HCT116 (cell line): Measurements from ENCODE around the gene SLC12A5. TPM values are rescaled to one million over a fixed set of nuclear protein-coding genes. Genes with fewer than 3 reads are reported as not detected.
A peak's percentile ranks its signal among the peaks of the same experiment; 100 is the strongest.

Source experiments
- ATAC-seq: fragments of 200-7000 bp; cut with Tn5 transposase; 2 replicates; pipeline ENCODE4 v1.9.1; 2020; ENCODE audit warnings: mild to moderate bottlenecking, moderate library complexity
- BruUV-seq: library from RNA; stranded (reverse); fragments of 400-500 nt; replicated peaks from 2 replicates; lab custom pipeline; 2021; lab: Mats Ljungman, UMichigan
- CTCF ChIA-PET: fragments of 300-600 bp; sonication (Branson Sonifier 250); formaldehyde crosslinking; loops from one replicate; lab custom pipeline; 2021; ENCODE audit warnings: antibody characterized with exemption; lab: Charles Lee
- POLR2A ChIA-PET: fragments of 300-600, 350-600 bp; sonication (Branson Sonifier 250); formaldehyde crosslinking; loops from one replicate; lab custom pipeline; 2021; ENCODE audit warnings: antibody characterized with exemption; lab: Charles Lee
- RAD21 ChIA-PET, 2 experiments: fragments of 300-600 bp; sonication (Branson Sonifier 250); formaldehyde crosslinking; loops; one replicate each; lab custom pipeline; 2023; ENCODE audit warnings: low total read pairs in 2 of 2; ENCODE audit not compliant: uncharacterized antibody in 2 of 2, unreplicated experiment in 2 of 2, low non-redundant PET in 1 of 2; lab: Charles Lee
- DNase-seq: peaks from one replicate; pipeline ENCODE4 v3.0.0-alpha.2; 2010; ENCODE audit warnings: low read depth, low spot score
- H2AFZ ChIP-seq: fragments of 200-600 bp; shearing (Covaris generic), sonication (generic); 2 replicates; pipeline ENCODE4 v1.6.1; 2017; ENCODE audit warnings: low read depth, mixed run types, mixed read lengths, antibody characterized with exemption, low read length; ENCODE audit not compliant: poor library complexity, severe bottlenecking
- H3K27ac ChIP-seq: 2 replicates; pipeline ENCODE4 v1.5.1; 2012; ENCODE audit warnings: low read depth, low read length
- H3K27me3 ChIP-seq: fragments of 200-600 bp; sonication (generic); 2 replicates; pipeline ENCODE4 v1.6.1; 2016; ENCODE audit warnings: mixed run types, low read length, mixed read lengths; ENCODE audit not compliant: insufficient read depth
- H3K36me3 ChIP-seq, 2 experiments: fragments of 200-500 bp in 1 of 2; fragments of 200-600 bp in 1 of 2; sonication (Bioruptor generic) in 1 of 2; sonication (generic) in 1 of 2; 2 replicates each; pipeline versions ENCODE4 v1.5.1 to v1.6.1; 2014 to 2016; ENCODE audit warnings: low read length in 2 of 2, inconsistent platforms in 1 of 2, mixed read lengths in 1 of 2, mixed run types in 1 of 2; ENCODE audit not compliant: insufficient read depth in 2 of 2, control insufficient read depth in 1 of 2
- H3K4me1 ChIP-seq, 2 experiments: fragments of 200-600 bp in 1 of 2; sonication (generic) in 1 of 2; 2 replicates each; pipeline versions ENCODE4 v1.5.1 to v1.6.1; 2012 to 2017; ENCODE audit warnings: low read length in 2 of 2, inconsistent platforms in 1 of 2, mild to moderate bottlenecking in 1 of 2, mixed read lengths in 1 of 2, mixed run types in 1 of 2, moderate library complexity in 1 of 2; ENCODE audit not compliant: insufficient read depth in 2 of 2, control insufficient read depth in 1 of 2
- H3K4me2 ChIP-seq: fragments of 200-600 bp; sonication (generic); 2 replicates; pipeline ENCODE4 v1.6.1; 2017; ENCODE audit warnings: mixed run types, low read length, mixed read lengths
- H3K4me3 ChIP-seq, 2 experiments: fragments of 200-600 bp in 1 of 2; sonication (generic) in 1 of 2; replicated peaks in 1 of 2; 2 replicates each; pipeline ENCODE4 v1.5.1; 2011 to 2016; ENCODE audit warnings: low read length in 2 of 2, control low read depth in 1 of 2, low read depth in 1 of 2, mild to moderate bottlenecking in 1 of 2, mixed read lengths in 1 of 2, mixed run types in 1 of 2
- H3K79me2 ChIP-seq: fragments of 200-600 bp; sonication (generic); 2 replicates; pipeline ENCODE4 v1.6.1; 2017; ENCODE audit warnings: mild to moderate bottlenecking, mixed run types, low read length, moderate library complexity, mixed read lengths; ENCODE audit not compliant: insufficient read depth
- H3K9ac ChIP-seq: fragments of 200-600 bp; sonication (generic); 2 replicates; pipeline ENCODE4 v1.6.1; 2016; ENCODE audit warnings: low read length, mixed read lengths
- H3K9me2 ChIP-seq: fragments of 200-600 bp; sonication (generic), shearing (Covaris generic); 2 replicates; pipeline ENCODE4 v1.6.1; 2017; ENCODE audit warnings: mixed run types, mild to moderate bottlenecking, moderate library complexity; ENCODE audit not compliant: insufficient read depth
- H3K9me3 ChIP-seq, 2 experiments: fragments of 200-500 bp in 1 of 2; fragments of 200-600 bp in 1 of 2; sonication (Bioruptor generic) in 1 of 2; sonication (generic) in 1 of 2; 2 replicates each; pipeline ENCODE4 v1.6.1; 2014 to 2017; ENCODE audit warnings: low read length in 2 of 2, mixed read lengths in 2 of 2, inconsistent platforms in 1 of 2, low read depth in 1 of 2, mild to moderate bottlenecking in 1 of 2, mixed run types in 1 of 2, moderate library complexity in 1 of 2; ENCODE audit not compliant: control insufficient read depth in 1 of 2, insufficient read depth in 1 of 2
- H4K20me1 ChIP-seq: fragments of 200-600 bp; sonication (generic), shearing (Covaris generic); 2 replicates; pipeline ENCODE4 v1.6.1; 2017; ENCODE audit warnings: mixed run types, mild to moderate bottlenecking, moderate library complexity; ENCODE audit not compliant: insufficient read depth
- CEBPB ChIP-seq: IDR thresholded peaks from 2 replicates; pipeline ENCODE4 v1.6.1; 2012; ENCODE audit warnings: low read depth
- CTCF ChIP-seq, 3 experiments: fragments of 200-600 bp in 1 of 3; sonication (generic) in 1 of 3; IDR thresholded peaks in 2 of 3; conservative IDR thresholded peaks in 1 of 3; 2 replicates each; pipeline ENCODE4 v1.5.1; 2012 to 2017; ENCODE audit warnings: low read depth in 2 of 3, low read length in 2 of 3, antibody characterized with exemption in 1 of 3, borderline replicate concordance in 1 of 3, control low read depth in 1 of 3, mild to moderate bottlenecking in 1 of 3, mixed read lengths in 1 of 3, mixed run types in 1 of 3, moderate library complexity in 1 of 3; ENCODE audit not compliant: insufficient read depth in 1 of 3
- EGR1 ChIP-seq: IDR thresholded peaks from 2 replicates; pipeline ENCODE4 v1.6.1; 2012; ENCODE audit warnings: low read depth
- JUND ChIP-seq: IDR thresholded peaks from 2 replicates; pipeline ENCODE4 v1.6.1; 2012
- POLR2AphosphoS5 ChIP-seq: IDR thresholded peaks from 2 replicates; pipeline ENCODE4 v1.6.1; 2011; ENCODE audit warnings: mild to moderate bottlenecking, low read depth, low read length, moderate library complexity
- TCF7L2 ChIP-seq: IDR thresholded peaks from 2 replicates; pipeline ENCODE4 v1.7.0; 2011; ENCODE audit warnings: borderline replicate concordance, inconsistent platforms; ENCODE audit not compliant: insufficient read depth, insufficient read length; ENCODE audit errors: extremely low read depth
- YY1 ChIP-seq: IDR thresholded peaks from 2 replicates; pipeline ENCODE4 v1.6.1; 2011; ENCODE audit warnings: low read length, low read depth, moderate library complexity, mild to moderate bottlenecking; ENCODE audit not compliant: insufficient replicate concordance; ENCODE audit errors: extremely low read depth
- intact Hi-C: fragments of 100-400 bp; cut with micrococcal nuclease; formaldehyde crosslinking; loops from 2 replicates; pipeline ENCODE4 v1.10.0; 2022
- total RNA-seq: library from RNA; stranded (reverse); gene quantifications from one replicate; pipeline ENCODE4 v1.2.1, GENCODE V29; 2021; ENCODE audit not compliant: unreplicated experiment

Gene SLC12A5
- total RNA-seq, 1 experiment from 2014 or later, result 1.9 TPM

- Histone ChIP-seq H2AFZ (no peak overlapping the region), H3K36me3 (no peaks in the 10 kb centered on the region), H4K20me1 (no peaks in the 10 kb centered on the region), H3K9ac (no peak overlapping the region), H3K4me3 (no peak overlapping the region), H3K4me2 (no peak overlapping the region), H3K27me3 (no peaks in the 10 kb centered on the region), H3K79me2 (no peaks in the 10 kb centered on the region), H3K9me3 (no peaks in the 10 kb centered on the region), H3K4me1 (peaks cover 6 to 22% of the 10 kb centered on the region in 2 experiments; a peak in 3 of 4 replicates), H3K27ac (no peak overlapping the region), H3K9me2 (no peaks in the 10 kb centered on the region)
- ChIA-PET CTCF (interaction anchor here (1.1 to 2.4 kb wide), 3 partner anchors 11 to 42 kb away, joined by 6 to 9 read pairs (median 6); no protein-coding TSS in a partner anchor), POLR2A (no interaction called here), RAD21 (no interaction called here)
- TF ChIP-seq CTCF (IDR thresholded peaks at IDR 0.05 in 2 of 3, conservative IDR thresholded peaks at IDR 0.05 in 1 of 3; ENCODE audit: borderline replicate concordance in 1 of 3, insufficient read depth in 1 of 3, low read depth in 2 of 3, low read length in 2 of 3) (peak; percentile 39 to 71 (median 59); a peak in 5 of 6 replicates), YY1 (no peak), EGR1 (peak; percentile 48; the same call in 1 of the 2 replicates), TCF7L2 (no peak)
- no TSS peak for BruUV-seq
- DNase-seq (peak; percentile 71), ATAC-seq (peak; percentile 61)
- intact Hi-C loops, result no loop called here
Measured at GRCh38 chr20:46011631-46012482, 17.2 kb upstream of the SLC12A5 start.

- RAD21 ChIA-PET, result no interaction called here
- Histone ChIP-seq H3K27ac (no peak overlapping the region), H3K9me3 (no peaks in the 10 kb centered on the region), H3K4me1 (peaks cover 6 to 22% of the 10 kb centered on the region in 2 experiments; a peak in 3 of 4 replicates), H3K36me3 (no peaks in the 10 kb centered on the region), H3K79me2 (no peaks in the 10 kb centered on the region), H4K20me1 (no peaks in the 10 kb centered on the region), H2AFZ (no peak overlapping the region), H3K27me3 (no peaks in the 10 kb centered on the region), H3K4me3 (no peak overlapping the region), H3K9me2 (no peaks in the 10 kb centered on the region), H3K9ac (no peak overlapping the region), H3K4me2 (no peak overlapping the region)
- CTCF ChIA-PET, result interaction anchor here (0.7 to 2.4 kb wide), 5 partner anchors 10 to 394 kb away, joined by 3 to 15 read pairs (median 4); partner anchors contain the start of gene ELMO2
- POLR2A ChIA-PET, result no interaction called here
- BruUV-seq, result no TSS peak
- DNase-seq, result no peak
- intact Hi-C loops, result no loop called here
- TF ChIP-seq POLR2AphosphoS5 (no peak), CEBPB (no peak), EGR1 (no peak), JUND (no peak)
- ATAC-seq, result no peak
Measured at GRCh38 chr20:46012921-46013320, 16.1 kb upstream of the SLC12A5 start.
